Naive B cell (primary cell): Measurements from ENCODE around the gene INPP4A. TPM values are rescaled to one million over a fixed set of nuclear protein-coding genes. Genes with fewer than 3 reads are reported as not detected.

Experiments used
- ATAC-seq, 2 donors: fragments of 150-1000 bp; cut with Tn5 transposase; 2 replicates each; pipeline ENCODE4 v1.10.0; 2021; ENCODE audit warnings: low read depth in 2 of 2, mild to moderate bottlenecking in 2 of 2, moderate library complexity in 2 of 2
- DNase-seq: peaks from one replicate; pipeline ENCODE4 v3.0.0; 2022
- H3K27ac Mint-ChIP-seq, 6 donors: one replicate each; pipeline ENCODE4 v1.8.0; 2020 to 2022; ENCODE audit warnings: mild to moderate bottlenecking in 6 of 6, mixed read lengths in 6 of 6, moderate library complexity in 5 of 6, inconsistent platforms in 2 of 6
- H3K27me3 Mint-ChIP-seq, 3 donors: one replicate each; pipeline ENCODE4 v1.8.0; 2021 to 2022; ENCODE audit warnings: mixed read lengths in 3 of 3, mild to moderate bottlenecking in 1 of 3
- H3K36me3 Mint-ChIP-seq, 2 donors: one replicate each; pipeline ENCODE4 v1.8.0; 2020 to 2022; ENCODE audit warnings: mixed read lengths in 2 of 2, inconsistent platforms in 1 of 2, mild to moderate bottlenecking in 1 of 2
- H3K4me1 Mint-ChIP-seq, 3 donors: one replicate each; pipeline ENCODE4 v1.8.0; 2020 to 2022; ENCODE audit warnings: mixed read lengths in 3 of 3, inconsistent platforms in 1 of 3, mild to moderate bottlenecking in 1 of 3, moderate library complexity in 1 of 3
- H3K4me3 Mint-ChIP-seq, 8 donors: one replicate each; pipeline ENCODE4 v1.8.0; 2020 to 2022; ENCODE audit warnings: mild to moderate bottlenecking in 8 of 8, mixed read lengths in 8 of 8, moderate library complexity in 8 of 8, inconsistent platforms in 2 of 8
- H3K9me3 Mint-ChIP-seq, 7 donors: one replicate each; pipeline ENCODE4 v1.8.0; 2020 to 2022; ENCODE audit warnings: mixed read lengths in 7 of 7, mild to moderate bottlenecking in 5 of 7, inconsistent platforms in 2 of 7, moderate library complexity in 1 of 7
- polyA plus RNA-seq, 6 donors: library from polyadenylated mRNA; unstranded; fragments of 300-500 nt; fragmentation: Illumina TruSeq; gene quantifications; one replicate each; pipeline ENCODE4 v1.2.3, GENCODE V29; 2021; ENCODE audit warnings: low read depth in 6 of 6

Gene INPP4A
- polyA plus RNA-seq, 6 donors from 2014 or later = 1.8 to 4.3 (median 2.9) TPM

- H3K27me3 Mint-ChIP-seq = no peaks in the 10 kb centered on the region
- H3K4me1 Mint-ChIP-seq = peaks cover 5 to 11% (median 7%) of the 10 kb centered on the region in 3 donors
- DNase-seq (no peak), ATAC-seq (no peak)
- peaks cover 9 to 11% of the 10 kb centered on the region in 2 donors for H3K36me3 Mint-ChIP-seq
- H3K27ac Mint-ChIP-seq = peak overlapping the region in 1 of 6 donors; percentile 85
- no peak overlapping the region for H3K4me3 Mint-ChIP-seq
- peaks cover 0 to 9% (median 8%) of the 10 kb centered on the region in 7 donors for H3K9me3 Mint-ChIP-seq
These were observed 58.1 kb downstream of the INPP4A start for GRCh38 chr2:98502556-98503335.

- Mint-ChIP-seq H3K27me3 (no peaks in the 10 kb centered on the region), H3K4me3 (no peak overlapping the region), H3K4me1 (peaks cover 9 to 14% (median 11%) of the 10 kb centered on the region in 3 donors), H3K9me3 (peaks cover 0 to under 1% (median 0%) of the 10 kb centered on the region in 7 donors), H3K27ac (peak overlapping the region in 2 of 6 donors; percentile 85 to 86), H3K36me3 (peaks cover under 1 to 3% of the 10 kb centered on the region in 2 donors)
- no peak for ATAC-seq
- DNase-seq = no peak
These were observed 58.9 kb downstream of the INPP4A start for GRCh38 chr2:98503481-98504105.

- Mint-ChIP-seq H3K36me3 (no peaks in the 10 kb centered on the region), H3K4me3 (peak overlapping the region in 1 of 8 donors; percentile 66), H3K9me3 (no peaks in the 10 kb centered on the region), H3K27ac (no peak overlapping the region), H3K4me1 (peaks cover 9 to 14% (median 11%) of the 10 kb centered on the region in 3 donors), H3K27me3 (no peaks in the 10 kb centered on the region)
- no peak for DNase-seq
- ATAC-seq = no peak
These were observed 59.9 kb downstream of the INPP4A start for GRCh38 chr2:98504381-98505109.

GRCh38 chr2:98505311-98505808, 60.7 kb downstream of the INPP4A start:
- no peak for DNase-seq
- Mint-ChIP-seq H3K36me3 (no peaks in the 10 kb centered on the region), H3K4me3 (peak overlapping the region in 1 of 8 donors; percentile 66), H3K9me3 (no peaks in the 10 kb centered on the region), H3K27me3 (no peaks in the 10 kb centered on the region), H3K27ac (no peak overlapping the region), H3K4me1 (peaks cover 9 to 14% (median 11%) of the 10 kb centered on the region in 3 donors)
- ATAC-seq = no peak

- no peaks in the 10 kb centered on the region for H3K9me3 Mint-ChIP-seq
- H3K27me3 Mint-ChIP-seq = no peaks in the 10 kb centered on the region
- peaks cover 9 to 14% (median 11%) of the 10 kb centered on the region in 3 donors for H3K4me1 Mint-ChIP-seq
- ATAC-seq = no peak
- no peak for DNase-seq
- H3K36me3 Mint-ChIP-seq = no peaks in the 10 kb centered on the region
- H3K27ac Mint-ChIP-seq = no peak overlapping the region
- no peak overlapping the region for H3K4me3 Mint-ChIP-seq
These were observed 61.5 kb downstream of the INPP4A start for GRCh38 chr2:98505971-98506664.

- DNase-seq = no peak
- Mint-ChIP-seq H3K36me3 (no peaks in the 10 kb centered on the region), H3K27ac (no peak overlapping the region), H3K27me3 (no peaks in the 10 kb centered on the region), H3K4me1 (peaks cover 9 to 14% (median 11%) of the 10 kb centered on the region in 3 donors), H3K9me3 (no peaks in the 10 kb centered on the region), H3K4me3 (no peak overlapping the region)
- no peak for ATAC-seq
These were observed 62.2 kb downstream of the INPP4A start for GRCh38 chr2:98506881-98507280.

- Mint-ChIP-seq H3K36me3 (no peaks in the 10 kb centered on the region), H3K27ac (peak overlapping the region in 1 of 6 donors; percentile 33), H3K9me3 (no peaks in the 10 kb centered on the region), H3K4me1 (peaks cover 9 to 14% (median 11%) of the 10 kb centered on the region in 3 donors), H3K27me3 (no peaks in the 10 kb centered on the region), H3K4me3 (no peak overlapping the region)
- DNase-seq (no peak), ATAC-seq (no peak)
These were observed 62.8 kb downstream of the INPP4A start for GRCh38 chr2:98507461-98507860.

- H3K36me3 Mint-ChIP-seq = no peaks in the 10 kb centered on the region
- no peak for DNase-seq
- H3K4me1 Mint-ChIP-seq = peaks cover 10 to 14% (median 11%) of the 10 kb centered on the region in 3 donors
- H3K4me3 Mint-ChIP-seq = no peak overlapping the region
- H3K27ac Mint-ChIP-seq = peak overlapping the region in 2 of 6 donors; percentile 15 to 36
- no peak for ATAC-seq
- H3K9me3 Mint-ChIP-seq = no peaks in the 10 kb centered on the region
- H3K27me3 Mint-ChIP-seq = no peaks in the 10 kb centered on the region
These were observed 63.4 kb downstream of the INPP4A start for GRCh38 chr2:98507891-98508708.

GRCh38 chr2:98508709-98509066, 64.0 kb downstream of the INPP4A start:
- ATAC-seq = no peak
- no peak overlapping the region for H3K4me3 Mint-ChIP-seq
- H3K36me3 Mint-ChIP-seq = no peaks in the 10 kb centered on the region
- no peaks in the 10 kb centered on the region for H3K27me3 Mint-ChIP-seq
- DNase-seq = no peak
- H3K4me1 Mint-ChIP-seq = peaks cover 6 to 14% (median 11%) of the 10 kb centered on the region in 3 donors
- H3K27ac Mint-ChIP-seq = no peak overlapping the region
- no peaks in the 10 kb centered on the region for H3K9me3 Mint-ChIP-seq

- DNase-seq = no peak
- no peak overlapping the region for H3K4me3 Mint-ChIP-seq
- no peaks in the 10 kb centered on the region for H3K9me3 Mint-ChIP-seq
- peaks cover 6 to 14% (median 11%) of the 10 kb centered on the region in 3 donors for H3K4me1 Mint-ChIP-seq
- no peak overlapping the region for H3K27ac Mint-ChIP-seq
- no peak for ATAC-seq
- no peaks in the 10 kb centered on the region for H3K27me3 Mint-ChIP-seq
- no peaks in the 10 kb centered on the region for H3K36me3 Mint-ChIP-seq
These were observed 65.1 kb downstream of the INPP4A start for GRCh38 chr2:98509542-98510321.

- H3K27ac Mint-ChIP-seq = no peak overlapping the region
- DNase-seq (no peak), ATAC-seq (no peak)
- no peak overlapping the region for H3K4me3 Mint-ChIP-seq
- no peaks in the 10 kb centered on the region for H3K27me3 Mint-ChIP-seq
- no peaks in the 10 kb centered on the region for H3K9me3 Mint-ChIP-seq
- no peaks in the 10 kb centered on the region for H3K36me3 Mint-ChIP-seq
- peaks cover 5 to 14% (median 9%) of the 10 kb centered on the region in 3 donors for H3K4me1 Mint-ChIP-seq
These were observed 65.6 kb downstream of the INPP4A start for GRCh38 chr2:98510322-98510662.

- Mint-ChIP-seq H3K27ac (no peak overlapping the region), H3K27me3 (no peaks in the 10 kb centered on the region), H3K36me3 (no peaks in the 10 kb centered on the region), H3K4me3 (no peak overlapping the region), H3K9me3 (no peaks in the 10 kb centered on the region), H3K4me1 (peaks cover 0 to 9% (median 8%) of the 10 kb centered on the region in 3 donors)
- no peak for ATAC-seq
- DNase-seq = no peak
These were observed 67.3 kb downstream of the INPP4A start for GRCh38 chr2:98511981-98512380.
